ENCODE results near the gene MT1H. TPM values are rescaled to one million over a fixed set of nuclear protein-coding genes. Genes with fewer than 3 reads are reported as not detected.
"Not testable (repeated sequence)": the region's sequence is repeated elsewhere in the genome, so short reads cannot be mapped to it uniquely, and the experiment has no call there.

The MT1H gene
- total RNA-seq (2013) = not detected
- polyA plus RNA-seq = under 1 TPM in 1 of 3 donors, not detected in 2; 0.76 TPM
- not detected in 2 replicates for polyA minus RNA-seq
- total RNA-seq = 0 to 0.05 (median 0) reads per million in 11 experiments

GRCh38 chr16:56669005-56669839 is at the start of gene MT1H:
MT1H (plus strand) TSS chr16:56669814; CDS start chr16:56669885, 71 bp downstream.
- Histone ChIP-seq H2AFZ (ENCODE audit: insufficient read depth, low read depth, low read length, poor library complexity, severe bottlenecking) (no peak within 1 kb of the TSS), H3K27me3 (ENCODE audit: control insufficient read depth in 2 of 2, insufficient read depth in 2 of 2, low read length in 2 of 2) (peaks cover 64 to 99% of the 10 kb centered on the region in 2 donors), H3K9me3 (replicated peaks in 1 of 2; ENCODE audit: control insufficient read depth in 1 of 2, insufficient read depth in 1 of 2, low read length in 2 of 2) (peaks cover 0 to 31% of the 10 kb centered on the region in 2 donors), H4K20me1 (ENCODE audit: insufficient read depth, low read length) (no peaks in the 10 kb centered on the region), H3K4me2 (replicated peaks; ENCODE audit: extremely low read depth, low read length, poor library complexity, severe bottlenecking) (peak within 1 kb of the TSS; percentile 26), H3K4me3 (replicated peaks in 1 of 3; ENCODE audit: low read depth in 2 of 3, low read length in 3 of 3) (no peak within 1 kb of the TSS), H3K36me3 (replicated peaks in 1 of 2; ENCODE audit: control insufficient read depth in 1 of 2, insufficient read depth in 2 of 2, low read length in 2 of 2) (no peaks in the 10 kb centered on the region), H3K9ac (ENCODE audit: insufficient read depth, low read length, poor library complexity, severe bottlenecking) (no peak within 1 kb of the TSS), H3K27ac (ENCODE audit: low read depth in 1 of 2, low read length in 2 of 2) (no peak within 1 kb of the TSS), H3K79me2 (ENCODE audit: insufficient read depth, low read length) (no peaks in the 10 kb centered on the region), H3K4me1 (ENCODE audit: control insufficient read depth in 1 of 2, insufficient read depth in 2 of 2, low read length in 2 of 2) (peaks cover 11 to 20% of the 10 kb centered on the region in 2 donors)
- no peak for TF ChIP-seq CTCF (IDR thresholded peaks at IDR 0.05)
- 7% methylated on average over 37 of the region's 38 CpGs for WGBS (ENCODE audit: insufficient coverage)
- intact Hi-C loops (cut with micrococcal nuclease) = no loop called here
- Mint-ChIP-seq H3K27me3 (ENCODE audit: low read depth in 3 of 3) (peaks cover 87 to 99% (median 95%) of the 10 kb centered on the region in 3 donors), H3K36me3 (peaks cover 0 to 2% of the 10 kb centered on the region in 2 donors), H3K4me1 (peaks cover 27% of the 10 kb centered on the region), H3K4me3 (peak within 1 kb of the TSS in 1 of 2 donors; percentile 87), H3K9me3 (peaks cover 0 to 18% (median 4%) of the 10 kb centered on the region in 7 donors), H3K27ac (peak within 1 kb of the TSS in 2 of 7 donors; percentile 45 to 63)
- no peak for DNase-seq

GRCh38 chr16:56620339-56620897 is 49.2 kb upstream of the MT1H start:
- Mint-ChIP-seq H3K27me3 (ENCODE audit: low read depth in 3 of 3) (peaks cover 51 to 64% (median 54%) of the 10 kb centered on the region in 3 donors), H3K27ac (no peak overlapping the region), H3K4me1 (peaks cover 19% of the 10 kb centered on the region), H3K4me3 (peak overlapping the region in 1 of 2 donors; percentile 49), H3K9me3 (peaks cover 0 to 2% (median 0%) of the 10 kb centered on the region in 7 donors), H3K36me3 (peaks cover 0 to 6% of the 10 kb centered on the region in 2 donors)
- TF ChIP-seq CTCF (IDR thresholded peaks at IDR 0.05) = no peak
- Histone ChIP-seq H3K4me3 (replicated peaks in 1 of 3; ENCODE audit: low read depth in 2 of 3, low read length in 3 of 3) (no peak overlapping the region), H3K4me2 (replicated peaks; ENCODE audit: extremely low read depth, low read length, poor library complexity, severe bottlenecking) (no peak overlapping the region), H3K27ac (ENCODE audit: low read depth in 1 of 2, low read length in 2 of 2) (no peak overlapping the region), H2AFZ (ENCODE audit: insufficient read depth, low read depth, low read length, poor library complexity, severe bottlenecking) (no peak overlapping the region), H3K27me3 (ENCODE audit: control insufficient read depth in 2 of 2, insufficient read depth in 2 of 2, low read length in 2 of 2) (peaks cover 18 to 53% of the 10 kb centered on the region in 2 donors), H3K4me1 (ENCODE audit: control insufficient read depth in 1 of 2, insufficient read depth in 2 of 2, low read length in 2 of 2) (peaks cover 18 to 22% of the 10 kb centered on the region in 2 donors), H3K36me3 (replicated peaks in 1 of 2; ENCODE audit: control insufficient read depth in 1 of 2, insufficient read depth in 2 of 2, low read length in 2 of 2) (no peaks in the 10 kb centered on the region), H3K79me2 (ENCODE audit: insufficient read depth, low read length) (no peaks in the 10 kb centered on the region), H3K9me3 (replicated peaks in 1 of 2; ENCODE audit: control insufficient read depth in 1 of 2, insufficient read depth in 1 of 2, low read length in 2 of 2) (no peaks in the 10 kb centered on the region), H4K20me1 (ENCODE audit: insufficient read depth, low read length) (no peaks in the 10 kb centered on the region), H3K9ac (ENCODE audit: insufficient read depth, low read length, poor library complexity, severe bottlenecking) (no peak overlapping the region)
- DNase-seq = no peak
- intact Hi-C loops (cut with micrococcal nuclease) = no loop called here
- 100% methylated on average over 2 of the region's 8 CpGs for WGBS (ENCODE audit: insufficient coverage)

GRCh38 chr16:56621665-56622445 is 47.8 kb upstream of the MT1H start:
- WGBS (ENCODE audit: insufficient coverage) = 93% methylated on average over 4 of the region's 4 CpGs
- Mint-ChIP-seq H3K4me1 (peaks cover 29% of the 10 kb centered on the region), H3K27ac (peak overlapping the region in 1 of 7 donors; percentile 1), H3K27me3 (ENCODE audit: low read depth in 3 of 3) (peaks cover 56 to 70% (median 58%) of the 10 kb centered on the region in 3 donors)
- H3K4me3 ChIP-seq (replicated peaks in 1 of 3; ENCODE audit: low read depth in 2 of 3, low read length in 3 of 3); H3K9ac ChIP-seq (ENCODE audit: insufficient read depth, low read length, poor library complexity, severe bottlenecking); H3K36me3 Mint-ChIP-seq; H3K36me3 ChIP-seq (replicated peaks in 1 of 2; ENCODE audit: control insufficient read depth in 1 of 2, insufficient read depth in 2 of 2, low read length in 2 of 2); intact Hi-C loops (cut with micrococcal nuclease); H3K9me3 ChIP-seq (replicated peaks in 1 of 2; ENCODE audit: control insufficient read depth in 1 of 2, insufficient read depth in 1 of 2, low read length in 2 of 2); DNase-seq; H3K79me2 ChIP-seq (ENCODE audit: insufficient read depth, low read length); H2AFZ ChIP-seq (ENCODE audit: insufficient read depth, low read depth, low read length, poor library complexity, severe bottlenecking); H3K4me3 Mint-ChIP-seq; H3K27ac ChIP-seq (ENCODE audit: low read depth in 1 of 2, low read length in 2 of 2); H3K9me3 Mint-ChIP-seq; H4K20me1 ChIP-seq (ENCODE audit: insufficient read depth, low read length); H3K4me2 ChIP-seq (replicated peaks; ENCODE audit: extremely low read depth, low read length, poor library complexity, severe bottlenecking): not testable (repeated sequence)
- peaks cover 18 to 56% of the 10 kb centered on the region in 2 donors for H3K27me3 ChIP-seq (ENCODE audit: control insufficient read depth in 2 of 2, insufficient read depth in 2 of 2, low read length in 2 of 2)
- peaks cover 26 to 32% of the 10 kb centered on the region in 2 donors for H3K4me1 ChIP-seq (ENCODE audit: control insufficient read depth in 1 of 2, insufficient read depth in 2 of 2, low read length in 2 of 2)
